ENCODE results near the gene FZR1. TPM values are rescaled to one million over a fixed set of nuclear protein-coding genes. Genes with fewer than 3 reads are reported as not detected.

FZR1 gene
- total RNA-seq, 1 donor from 2014 or later: 54.9 TPM

- no peak for TF ChIP-seq CTCF (IDR thresholded peaks at IDR 0.05; ENCODE audit: unreplicated experiment)
- Mint-ChIP-seq H3K36me3 (peaks cover 2% of the 10 kb centered on the region), H3K4me3 (peak overlapping the region; percentile 36), H3K27ac (peak overlapping the region; percentile 90), H3K27me3 (ENCODE audit: low read depth) (peaks cover 38% of the 10 kb centered on the region), H3K4me1 (peaks cover 40% of the 10 kb centered on the region), H3K9me3 (no peaks in the 10 kb centered on the region)
- DNase-seq (ENCODE audit: low spot score in 2 of 2, unreplicated experiment in 2 of 2): no peak
Observed at GRCh38 chr19:3459089-3459881, 46.8 kb upstream of the FZR1 start.

- no peak for TF ChIP-seq CTCF (IDR thresholded peaks at IDR 0.05; ENCODE audit: unreplicated experiment)
- Mint-ChIP-seq H3K27me3 (ENCODE audit: low read depth) (peaks cover 44% of the 10 kb centered on the region), H3K36me3 (peaks cover 2% of the 10 kb centered on the region), H3K9me3 (no peaks in the 10 kb centered on the region), H3K4me1 (peaks cover 40% of the 10 kb centered on the region), H3K4me3 (no peak overlapping the region), H3K27ac (peak overlapping the region; percentile 71)
- no peak for DNase-seq (ENCODE audit: low spot score in 2 of 2, unreplicated experiment in 2 of 2)
Observed at GRCh38 chr19:3459965-3460582, 46.0 kb upstream of the FZR1 start.

- DNase-seq (ENCODE audit: low spot score in 2 of 2, unreplicated experiment in 2 of 2): no peak
- Mint-ChIP-seq H3K4me1 (peaks cover 27% of the 10 kb centered on the region), H3K9me3 (peaks cover 3% of the 10 kb centered on the region), H3K36me3 (peaks cover 4% of the 10 kb centered on the region), H3K27me3 (ENCODE audit: low read depth) (peaks cover 59% of the 10 kb centered on the region), H3K27ac (no peak overlapping the region), H3K4me3 (peak overlapping the region; percentile 40)
- TF ChIP-seq CTCF (IDR thresholded peaks at IDR 0.05; ENCODE audit: unreplicated experiment): no peak
Observed at GRCh38 chr19:3462991-3463713, 43.0 kb upstream of the FZR1 start.

- DNase-seq (ENCODE audit: low spot score in 2 of 2, unreplicated experiment in 2 of 2): no peak
- Mint-ChIP-seq H3K36me3 (peaks cover 6% of the 10 kb centered on the region), H3K4me1 (peaks cover 20% of the 10 kb centered on the region), H3K9me3 (peaks cover 9% of the 10 kb centered on the region), H3K27ac (no peak overlapping the region), H3K27me3 (ENCODE audit: low read depth) (peaks cover 58% of the 10 kb centered on the region), H3K4me3 (peak overlapping the region; percentile 33)
- no peak for TF ChIP-seq CTCF (IDR thresholded peaks at IDR 0.05; ENCODE audit: unreplicated experiment)
Observed at GRCh38 chr19:3463714-3464586, 42.2 kb upstream of the FZR1 start.

GRCh38 chr19:3464587-3465235 is 41.4 kb upstream of the FZR1 start:
- H3K9me3 Mint-ChIP-seq: peaks cover 9% of the 10 kb centered on the region
- peaks cover 6% of the 10 kb centered on the region for H3K36me3 Mint-ChIP-seq
- H3K27me3 Mint-ChIP-seq (ENCODE audit: low read depth): peaks cover 62% of the 10 kb centered on the region
- peaks cover 13% of the 10 kb centered on the region for H3K4me1 Mint-ChIP-seq
- no peak for DNase-seq (ENCODE audit: low spot score in 2 of 2, unreplicated experiment in 2 of 2)
- no peak overlapping the region for H3K4me3 Mint-ChIP-seq
- H3K27ac Mint-ChIP-seq: no peak overlapping the region
- no peak for TF ChIP-seq CTCF (IDR thresholded peaks at IDR 0.05; ENCODE audit: unreplicated experiment)
